Measurements from ENCODE around the gene SLCO4A1. TPM values are rescaled to one million over a fixed set of nuclear protein-coding genes. Genes with fewer than 3 reads are reported as not detected.

Gene SLCO4A1
- total RNA-seq, 2 donors from 2014 or later = 2.6 to 6.2 TPM

DNA sequence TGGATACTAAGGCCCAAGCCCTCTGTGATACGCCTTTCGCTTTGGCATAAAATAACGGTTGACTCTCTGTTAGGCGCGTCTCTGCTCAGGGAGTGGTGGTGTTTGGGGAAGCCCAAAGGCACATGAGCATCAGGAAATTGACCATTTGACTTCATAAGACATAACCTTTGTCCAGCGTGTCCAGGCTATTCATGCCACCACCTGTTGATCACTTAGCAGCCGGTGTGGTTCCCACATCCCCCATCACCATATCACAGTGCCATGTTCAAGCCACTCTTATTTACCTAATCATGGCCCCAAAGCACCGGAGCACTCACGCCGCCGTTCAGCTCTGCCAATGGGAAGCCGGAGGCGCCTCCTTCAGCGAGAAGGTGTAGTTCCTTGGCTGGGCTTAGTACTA lies 27.9 kb downstream of the SLCO4A1 start:
- WGBS, 2 donors = 65 to 67% methylated on average over 13 to 14 of the region's 14 CpGs

GRCh38 chr20:62670998-62671397 lies 28.7 kb downstream of the SLCO4A1 start:
- no peak for TF ChIP-seq POLR2A (IDR thresholded peaks at IDR 0.05)
- no peak for TF ChIP-seq CTCF (IDR thresholded peaks at IDR 0.05)
- peaks cover 0 to 3% of the 10 kb centered on the region in 2 donors for H3K27me3 ChIP-seq
- H3K9me3 ChIP-seq = no peaks in the 10 kb centered on the region
- no peak overlapping the region for H3K27ac ChIP-seq
- no peak for ATAC-seq
- H3K36me3 ChIP-seq (replicated peaks in 1 of 2; ENCODE audit: insufficient read depth in 1 of 2, low read depth in 2 of 2) = no peaks in the 10 kb centered on the region
- H3K4me1 ChIP-seq = peaks cover 18% of the 10 kb centered on the region
- 88 to 96% methylated on average over 7 to 15 of the region's 17 CpGs for WGBS, 2 donors
- DNase-seq = no peak
- intact Hi-C loops (cut with DNase I) = loop anchor here (5.0 kb wide), 1 partner anchor 116 kb away; no protein-coding TSS in a partner anchor
- H3K4me3 ChIP-seq = no peak overlapping the region

More for the DNA sequence above, 27.9 kb downstream of the SLCO4A1 start:
- Histone ChIP-seq H3K36me3 (replicated peaks in 1 of 2; ENCODE audit: insufficient read depth in 1 of 2, low read depth in 2 of 2) (no peaks in the 10 kb centered on the region), H3K4me3 (no peak overlapping the region), H3K9me3 (no peaks in the 10 kb centered on the region), H3K4me1 (peaks cover 18% of the 10 kb centered on the region), H3K27me3 (peaks cover 0 to 3% of the 10 kb centered on the region in 2 donors), H3K27ac (no peak overlapping the region)
- ATAC-seq = no peak
- no peak for DNase-seq
- intact Hi-C loops (cut with DNase I) = loop anchor here (5.0 kb wide), 1 partner anchor 117 kb away; no protein-coding TSS in a partner anchor
- TF ChIP-seq POLR2A (IDR thresholded peaks at IDR 0.05) = no peak
- no peak for TF ChIP-seq CTCF (IDR thresholded peaks at IDR 0.05)

DNA sequence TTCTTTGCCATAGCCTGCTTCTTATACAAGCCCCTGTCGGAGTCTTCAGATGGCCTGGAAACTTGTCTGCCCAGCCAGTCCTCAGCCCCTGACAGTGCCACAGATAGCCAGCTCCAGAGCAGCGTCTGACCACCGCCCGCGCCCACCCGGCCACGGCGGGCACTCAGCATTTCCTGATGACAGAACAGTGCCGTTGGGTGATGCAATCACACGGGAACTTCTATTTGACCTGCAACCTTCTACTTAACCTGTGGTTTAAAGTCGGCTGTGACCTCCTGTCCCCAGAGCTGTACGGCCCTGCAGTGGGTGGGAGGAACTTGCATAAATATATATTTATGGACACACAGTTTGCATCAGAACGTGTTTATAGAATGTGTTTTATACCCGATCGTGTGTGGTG lies 29.5 kb downstream of the SLCO4A1 start:
- no peak for ATAC-seq
- DNase-seq = no peak
- intact Hi-C loops (cut with DNase I) = loop anchor here (5.0 kb wide), 1 partner anchor 116 kb away; no protein-coding TSS in a partner anchor
- 65 to 81% methylated on average over 7 to 15 of the region's 15 CpGs for WGBS, 2 donors
- Histone ChIP-seq H3K36me3 (replicated peaks in 1 of 2; ENCODE audit: insufficient read depth in 1 of 2, low read depth in 2 of 2) (no peaks in the 10 kb centered on the region), H3K27me3 (peaks cover 0 to 3% of the 10 kb centered on the region in 2 donors), H3K4me3 (no peak overlapping the region), H3K9me3 (no peaks in the 10 kb centered on the region), H3K4me1 (peaks cover 10% of the 10 kb centered on the region), H3K27ac (no peak overlapping the region)
- TF ChIP-seq POLR2A (IDR thresholded peaks at IDR 0.05) (no peak), CTCF (IDR thresholded peaks at IDR 0.05) (no peak)

GRCh38 chr20:62674370-62674769 lies 32.1 kb downstream of the SLCO4A1 start:
- WGBS, 2 donors = 77% methylated on average over 11 of the region's 11 CpGs
- H3K27me3 ChIP-seq = peaks cover 0 to 3% of the 10 kb centered on the region in 2 donors
- H3K4me1 ChIP-seq = no peaks in the 10 kb centered on the region
- TF ChIP-seq CTCF (IDR thresholded peaks at IDR 0.05) (no peak), POLR2A (IDR thresholded peaks at IDR 0.05) (no peak)
- H3K9me3 ChIP-seq = no peaks in the 10 kb centered on the region
- intact Hi-C loops (cut with DNase I) = loop anchor here (5.0 kb wide), 1 partner anchor 113 kb away; no protein-coding TSS in a partner anchor
- ATAC-seq (no peak), DNase-seq (no peak)
- no peak overlapping the region for H3K4me3 ChIP-seq
- H3K36me3 ChIP-seq (replicated peaks in 1 of 2; ENCODE audit: insufficient read depth in 1 of 2, low read depth in 2 of 2) = no peaks in the 10 kb centered on the region
- no peak overlapping the region for H3K27ac ChIP-seq
